ENCODE data around the gene POLD1. TPM values are rescaled to one million over a fixed set of nuclear protein-coding genes. Genes with fewer than 3 reads are reported as not detected.

Gene POLD1
- total RNA-seq, 1 donor from 2014 or later, result 91.8 TPM

DNA sequence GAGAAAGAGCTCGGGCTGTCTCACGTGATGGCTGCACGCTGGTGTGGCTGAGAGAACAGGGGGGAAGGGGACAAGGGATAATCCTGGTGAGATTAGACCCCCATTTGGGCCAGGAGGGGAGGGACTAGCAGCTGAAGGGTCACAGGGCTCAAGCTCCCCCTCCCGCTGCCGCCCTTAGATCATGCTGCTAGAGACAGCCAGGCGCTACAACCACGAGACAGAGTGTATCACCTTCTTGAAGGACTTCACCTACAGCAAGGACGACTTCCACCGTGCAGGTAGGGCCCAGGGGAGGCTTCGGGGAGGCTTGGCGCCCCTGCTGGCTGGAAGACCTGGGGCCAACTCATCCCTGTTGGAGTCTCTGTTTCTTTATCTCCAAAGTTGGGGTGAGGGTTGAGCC, 4.5 kb upstream of the POLD1 start:
- no peaks in the 10 kb centered on the region for H3K9me3 Mint-ChIP-seq
- TF ChIP-seq, protein P1, sequence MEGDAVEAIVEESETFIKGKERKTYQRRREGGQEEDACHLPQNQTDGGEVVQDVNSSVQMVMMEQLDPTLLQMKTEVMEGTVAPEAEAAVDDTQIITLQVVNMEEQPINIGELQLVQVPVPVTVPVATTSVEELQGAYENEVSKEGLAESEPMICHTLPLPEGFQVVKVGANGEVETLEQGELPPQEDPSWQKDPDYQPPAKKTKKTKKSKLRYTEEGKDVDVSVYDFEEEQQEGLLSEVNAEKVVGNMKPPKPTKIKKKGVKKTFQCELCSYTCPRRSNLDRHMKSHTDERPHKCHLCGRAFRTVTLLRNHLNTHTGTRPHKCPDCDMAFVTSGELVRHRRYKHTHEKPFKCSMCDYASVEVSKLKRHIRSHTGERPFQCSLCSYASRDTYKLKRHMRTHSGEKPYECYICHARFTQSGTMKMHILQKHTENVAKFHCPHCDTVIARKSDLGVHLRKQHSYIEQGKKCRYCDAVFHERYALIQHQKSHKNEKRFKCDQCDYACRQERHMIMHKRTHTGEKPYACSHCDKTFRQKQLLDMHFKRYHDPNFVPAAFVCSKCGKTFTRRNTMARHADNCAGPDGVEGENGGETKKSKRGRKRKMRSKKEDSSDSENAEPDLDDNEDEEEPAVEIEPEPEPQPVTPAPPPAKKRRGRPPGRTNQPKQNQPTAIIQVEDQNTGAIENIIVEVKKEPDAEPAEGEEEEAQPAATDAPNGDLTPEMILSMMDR (conservative IDR thresholded peaks at IDR 0.05), result no peak
- H3K4me3 Mint-ChIP-seq, result no peak overlapping the region
- peaks cover 5% of the 10 kb centered on the region for H3K36me3 Mint-ChIP-seq
- peaks cover 17% of the 10 kb centered on the region for H3K4me1 Mint-ChIP-seq (ENCODE audit: unreplicated experiment)
- H3K27ac Mint-ChIP-seq, result no peak overlapping the region
- no peak for DNase-seq (ENCODE audit: extremely low spot score, unreplicated experiment)
- no peaks in the 10 kb centered on the region for H3K27me3 Mint-ChIP-seq

DNA sequence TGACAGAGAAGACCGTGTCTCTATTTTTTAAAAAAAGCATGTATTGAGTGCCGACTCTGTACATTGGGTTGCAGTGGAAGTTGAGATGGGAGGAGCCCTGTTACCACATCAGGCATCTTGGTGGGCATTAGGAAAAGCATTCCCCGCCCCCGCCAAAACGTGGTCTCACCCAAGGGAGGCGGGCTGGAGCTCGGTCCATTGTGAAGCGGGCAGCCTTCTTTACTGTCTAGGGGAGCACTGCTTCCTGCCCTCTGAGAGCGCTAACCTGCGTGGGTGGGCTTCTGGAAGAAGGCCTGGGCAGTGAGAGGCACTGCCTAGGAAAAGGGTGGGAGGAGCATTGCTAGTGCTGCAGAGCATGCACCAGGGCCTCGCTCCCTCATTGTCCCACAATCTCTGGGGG, 4.0 kb upstream of the POLD1 start:
- DNase-seq (ENCODE audit: extremely low spot score, unreplicated experiment), result no peak
- H3K4me3 Mint-ChIP-seq, result no peak overlapping the region
- H3K27me3 Mint-ChIP-seq, result no peaks in the 10 kb centered on the region
- peaks cover 5% of the 10 kb centered on the region for H3K36me3 Mint-ChIP-seq
- H3K9me3 Mint-ChIP-seq, result no peaks in the 10 kb centered on the region
- TF ChIP-seq, protein P1 (conservative IDR thresholded peaks at IDR 0.05), result no peak
- H3K27ac Mint-ChIP-seq, result no peak overlapping the region
- H3K4me1 Mint-ChIP-seq (ENCODE audit: unreplicated experiment), result peaks cover 23% of the 10 kb centered on the region

DNA sequence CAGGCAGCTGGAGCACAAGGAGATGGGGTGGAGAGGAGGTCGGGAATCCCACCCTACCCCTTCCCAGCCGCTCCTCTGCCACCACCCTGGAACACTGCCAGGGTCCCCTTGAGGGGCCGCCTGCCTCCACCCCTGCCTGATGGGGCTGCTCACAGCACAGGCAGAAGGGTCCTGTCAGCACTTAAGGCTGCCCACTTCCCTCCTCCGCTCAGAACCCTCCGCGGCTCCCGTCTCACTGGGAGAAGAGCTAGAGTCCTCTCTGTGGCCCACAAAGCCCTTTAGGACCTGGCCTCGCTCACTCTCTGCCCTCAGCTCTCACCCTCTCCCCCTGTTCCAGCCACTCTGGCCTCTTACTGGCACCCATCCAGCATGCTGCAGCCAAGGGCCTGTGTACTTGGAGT, 3.4 kb upstream of the POLD1 start:
- Mint-ChIP-seq H3K9me3 (no peaks in the 10 kb centered on the region), H3K4me1 (ENCODE audit: unreplicated experiment) (peaks cover 24% of the 10 kb centered on the region), H3K4me3 (no peak overlapping the region), H3K27ac (no peak overlapping the region), H3K27me3 (no peaks in the 10 kb centered on the region), H3K36me3 (peaks cover 5% of the 10 kb centered on the region)
- TF ChIP-seq, protein P1 (conservative IDR thresholded peaks at IDR 0.05), result no peak
- DNase-seq (ENCODE audit: extremely low spot score, unreplicated experiment), result no peak

DNA sequence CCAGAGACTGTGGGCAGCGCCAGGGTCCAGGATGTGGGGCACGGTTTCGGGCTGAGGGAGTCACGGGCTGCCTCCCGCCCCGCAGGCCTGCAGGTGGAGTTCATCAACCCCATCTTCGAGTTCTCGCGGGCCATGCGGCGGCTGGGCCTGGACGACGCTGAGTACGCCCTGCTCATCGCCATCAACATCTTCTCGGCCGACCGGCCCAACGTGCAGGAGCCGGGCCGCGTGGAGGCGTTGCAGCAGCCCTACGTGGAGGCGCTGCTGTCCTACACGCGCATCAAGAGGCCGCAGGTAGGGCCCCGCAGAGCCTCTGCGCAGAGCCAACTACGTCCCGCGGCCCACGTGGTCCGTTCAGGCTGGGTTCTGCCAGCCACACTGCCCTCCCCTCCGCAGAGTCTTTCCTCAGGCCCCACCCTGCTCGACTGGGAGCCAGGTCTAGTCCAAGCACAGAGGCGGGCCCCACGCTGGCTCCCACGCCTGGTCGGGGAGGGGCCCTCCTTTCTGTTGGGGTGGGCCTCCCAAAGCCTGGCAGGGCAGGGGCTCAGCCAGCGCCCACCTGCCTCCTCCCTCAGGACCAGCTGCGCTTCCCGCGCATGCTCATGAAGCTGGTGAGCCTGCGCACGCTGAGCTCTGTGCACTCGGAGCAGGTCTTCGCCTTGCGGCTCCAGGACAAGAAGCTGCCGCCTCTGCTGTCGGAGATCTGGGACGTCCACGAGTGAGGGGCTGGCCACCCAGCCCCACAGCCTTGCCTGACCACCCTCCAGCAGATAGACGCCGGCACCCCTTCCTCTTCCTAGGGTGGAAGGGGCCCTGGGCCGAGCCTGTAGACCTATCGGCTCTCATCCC, 2.0 kb upstream of the POLD1 start:
- no peaks in the 10 kb centered on the region for H3K27me3 Mint-ChIP-seq
- H3K36me3 Mint-ChIP-seq, result peaks cover 5% of the 10 kb centered on the region
- DNase-seq (ENCODE audit: extremely low spot score, unreplicated experiment), result no peak
- H3K27ac Mint-ChIP-seq, result no peak overlapping the region
- TF ChIP-seq, protein P1 (conservative IDR thresholded peaks at IDR 0.05), result no peak
- no peak overlapping the region for H3K4me3 Mint-ChIP-seq
- peaks cover 19% of the 10 kb centered on the region for H3K4me1 Mint-ChIP-seq (ENCODE audit: unreplicated experiment)
- no peaks in the 10 kb centered on the region for H3K9me3 Mint-ChIP-seq

- Mint-ChIP-seq H3K4me3 (peak overlapping the region; percentile 98), H3K9me3 (no peaks in the 10 kb centered on the region), H3K36me3 (peaks cover 9% of the 10 kb centered on the region), H3K27me3 (no peaks in the 10 kb centered on the region), H3K4me1 (ENCODE audit: unreplicated experiment) (peaks cover 23% of the 10 kb centered on the region), H3K27ac (peak overlapping the region; percentile 97)
- DNase-seq (ENCODE audit: extremely low spot score, unreplicated experiment), result no peak
- TF ChIP-seq, protein P1 (conservative IDR thresholded peaks at IDR 0.05), result no peak
Measured at GRCh38 chr19:50383001-50383851, 921 bp upstream of the POLD1 start.
